Muscle layer of duodenum (tissue), 2 donors: Measurements from ENCODE around the gene SYK.
"Not testable (repeated sequence)": the region's sequence is repeated elsewhere in the genome, so short reads cannot be mapped to it uniquely, and the experiment has no call there.

Experiments
- H3K27ac ChIP-seq: one replicate; pipeline ENCODE4 v1.7.0; 2013; ENCODE audit warnings: mild to moderate bottlenecking, low read length
- H3K27me3 ChIP-seq: one replicate; pipeline ENCODE4 v1.7.0; 2013; ENCODE audit warnings: low read depth, mild to moderate bottlenecking, control low read depth, low read length
- H3K36me3 ChIP-seq, 2 donors: one replicate each; pipeline ENCODE4 v1.7.0; 2013; ENCODE audit warnings: low read length in 2 of 2, control low read depth in 1 of 2, mild to moderate bottlenecking in 1 of 2; ENCODE audit not compliant: insufficient read depth in 2 of 2, control insufficient read depth in 1 of 2
- H3K4me1 ChIP-seq, 2 donors: one replicate each; pipeline ENCODE4 v1.7.0; 2013; ENCODE audit warnings: low read length in 2 of 2, mild to moderate bottlenecking in 2 of 2, control low read depth in 1 of 2, moderate library complexity in 1 of 2; ENCODE audit not compliant: insufficient read depth in 2 of 2, control insufficient read depth in 1 of 2
- H3K4me3 ChIP-seq, 2 donors: one replicate each; pipeline ENCODE4 v1.7.0; 2013; ENCODE audit warnings: low read length in 2 of 2, low read depth in 1 of 2, mild to moderate bottlenecking in 1 of 2
- H3K9me3 ChIP-seq, 2 donors: one replicate each; pipeline ENCODE4 v1.7.0; 2013; ENCODE audit warnings: low read length in 2 of 2, control low read depth in 1 of 2, mild to moderate bottlenecking in 1 of 2; ENCODE audit not compliant: control insufficient read depth in 1 of 2
- donor health status: healthy.

SYK gene

GRCh38 chr9:90882991-90883600 is 81.5 kb downstream of the SYK start:
- H3K36me3 ChIP-seq: peaks cover 12 to 20% of the 10 kb centered on the region in 2 donors
- no peaks in the 10 kb centered on the region for H3K4me1 ChIP-seq
- H3K27me3 ChIP-seq: no peaks in the 10 kb centered on the region
- no peak overlapping the region for H3K4me3 ChIP-seq
- H3K27ac ChIP-seq: no peak overlapping the region
- H3K9me3 ChIP-seq: no peaks in the 10 kb centered on the region

- Histone ChIP-seq H3K36me3 (peaks cover 12 to 18% of the 10 kb centered on the region in 2 donors), H3K27me3 (no peaks in the 10 kb centered on the region), H3K27ac (no peak overlapping the region), H3K4me3 (no peak overlapping the region), H3K9me3 (no peaks in the 10 kb centered on the region), H3K4me1 (no peaks in the 10 kb centered on the region)
These were observed 82.0 kb downstream of the SYK start for GRCh38 chr9:90883661-90884060.

GRCh38 chr9:90884178-90884577 is 82.6 kb downstream of the SYK start:
- no peak overlapping the region for H3K4me3 ChIP-seq
- no peaks in the 10 kb centered on the region for H3K9me3 ChIP-seq
- H3K27ac ChIP-seq: no peak overlapping the region
- peaks cover 15 to 21% of the 10 kb centered on the region in 2 donors for H3K36me3 ChIP-seq
- no peaks in the 10 kb centered on the region for H3K4me1 ChIP-seq
- no peaks in the 10 kb centered on the region for H3K27me3 ChIP-seq

- H3K4me1 ChIP-seq, H3K4me3 ChIP-seq, H3K9me3 ChIP-seq, H3K27me3 ChIP-seq, H3K27ac ChIP-seq: not testable (repeated sequence)
- H3K36me3 ChIP-seq: peaks cover 11 to 12% of the 10 kb centered on the region in 2 donors
These were observed 85.2 kb downstream of the SYK start for GRCh38 chr9:90886868-90887267.

- Histone ChIP-seq H3K36me3 (peaks cover 12 to 15% of the 10 kb centered on the region in 2 donors), H3K9me3 (no peaks in the 10 kb centered on the region), H3K4me3 (no peak overlapping the region)
These were observed 87.3 kb downstream of the SYK start for GRCh38 chr9:90888941-90889340.

GRCh38 chr9:90890146-90890810 is 88.7 kb downstream of the SYK start:
- H3K27ac ChIP-seq: no peak overlapping the region
- H3K9me3 ChIP-seq: no peaks in the 10 kb centered on the region
- H3K4me1 ChIP-seq: no peaks in the 10 kb centered on the region
- H3K27me3 ChIP-seq: no peaks in the 10 kb centered on the region
- peaks cover 12 to 16% of the 10 kb centered on the region in 2 donors for H3K36me3 ChIP-seq
- H3K4me3 ChIP-seq: no peak overlapping the region

More at GRCh38 chr9:90888941-90889340, 87.3 kb downstream of the SYK start:
- no peaks in the 10 kb centered on the region for H3K27me3 ChIP-seq
- H3K27ac ChIP-seq: no peak overlapping the region
- H3K4me1 ChIP-seq: no peaks in the 10 kb centered on the region

- Histone ChIP-seq H3K4me1 (no peaks in the 10 kb centered on the region), H3K36me3 (peaks cover 12 to 20% of the 10 kb centered on the region in 2 donors), H3K27ac (no peak overlapping the region), H3K9me3 (no peaks in the 10 kb centered on the region), H3K27me3 (no peaks in the 10 kb centered on the region), H3K4me3 (no peak overlapping the region)
These were observed 89.9 kb downstream of the SYK start for GRCh38 chr9:90891308-90892040.

- no peak overlapping the region for H3K4me3 ChIP-seq
- H3K9me3 ChIP-seq: no peaks in the 10 kb centered on the region
- no peaks in the 10 kb centered on the region for H3K4me1 ChIP-seq
- H3K36me3 ChIP-seq: peaks cover 5 to 20% of the 10 kb centered on the region in 2 donors
- no peak overlapping the region for H3K27ac ChIP-seq
- H3K27me3 ChIP-seq: no peaks in the 10 kb centered on the region
These were observed 91.3 kb downstream of the SYK start for GRCh38 chr9:90892918-90893317.

GRCh38 chr9:90893706-90894105 is 92.1 kb downstream of the SYK start:
- Histone ChIP-seq H3K4me1 (no peaks in the 10 kb centered on the region), H3K36me3 (peaks cover 5 to 16% of the 10 kb centered on the region in 2 donors)

GRCh38 chr9:90894986-90895687 is 93.5 kb downstream of the SYK start:
- Histone ChIP-seq H3K36me3 (peaks cover 0 to 9% of the 10 kb centered on the region in 2 donors), H3K27me3 (no peaks in the 10 kb centered on the region), H3K27ac (no peak overlapping the region)

More at GRCh38 chr9:90893706-90894105, 92.1 kb downstream of the SYK start:
- Histone ChIP-seq H3K27ac (no peak overlapping the region), H3K4me3 (no peak overlapping the region), H3K9me3 (no peaks in the 10 kb centered on the region), H3K27me3 (no peaks in the 10 kb centered on the region)

GRCh38 chr9:90895786-90896185 is 94.2 kb downstream of the SYK start:
- no peak overlapping the region for H3K4me3 ChIP-seq
- no peaks in the 10 kb centered on the region for H3K4me1 ChIP-seq
- no peaks in the 10 kb centered on the region for H3K9me3 ChIP-seq
- no peaks in the 10 kb centered on the region for H3K27me3 ChIP-seq
- no peak overlapping the region for H3K27ac ChIP-seq
- H3K36me3 ChIP-seq: peaks cover 0 to 9% of the 10 kb centered on the region in 2 donors

More at GRCh38 chr9:90894986-90895687, 93.5 kb downstream of the SYK start:
- no peaks in the 10 kb centered on the region for H3K9me3 ChIP-seq
- H3K4me1 ChIP-seq: no peaks in the 10 kb centered on the region
- no peak overlapping the region for H3K4me3 ChIP-seq
